Activated naive CD8-positive, alpha-beta T cell treated with anti-CD3 and anti-CD28 coated beads, Interleukin-2, amount 10 ng/mL, durations not matched to agents 7 days and 5 days (primary cell): ENCODE results near the gene KDM6A. TPM values are rescaled to one million over a fixed set of nuclear protein-coding genes. Genes with fewer than 3 reads are reported as not detected.
"Not testable (repeated sequence)": the region's sequence is repeated elsewhere in the genome, so short reads cannot be mapped to it uniquely, and the experiment has no call there.

ENCODE experiments used
- ATAC-seq: fragments of 150-1000 bp; cut with Tn5 transposase; one replicate; pipeline ENCODE4 v1.10.0; 2021; ENCODE audit warnings: low read depth, moderate library complexity
- POLR2A ChIA-PET: fragments of 350-600 bp; sonication (Branson Sonifier 250); formaldehyde crosslinking; loops from one replicate; lab custom pipeline; 2021; ENCODE audit warnings: antibody characterized with exemption; lab: Charles Lee
- DNase-seq: peaks from one replicate; pipeline ENCODE4 v3.0.0; 2021
- H3K27ac Mint-ChIP-seq: one replicate; pipeline ENCODE4 v1.8.0; 2022; ENCODE audit warnings: mild to moderate bottlenecking, mixed read lengths
- H3K27me3 Mint-ChIP-seq: one replicate; pipeline ENCODE4 v1.8.0; 2022; ENCODE audit warnings: mild to moderate bottlenecking, moderate library complexity, mixed read lengths
- H3K36me3 Mint-ChIP-seq: one replicate; pipeline ENCODE4 v1.8.0; 2021; ENCODE audit warnings: mild to moderate bottlenecking, mixed read lengths
- H3K4me1 Mint-ChIP-seq: one replicate; pipeline ENCODE4 v1.8.0; 2021; ENCODE audit warnings: mixed read lengths
- H3K4me3 Mint-ChIP-seq: one replicate; pipeline ENCODE4 v1.8.0; 2022; ENCODE audit warnings: mild to moderate bottlenecking, moderate library complexity, mixed read lengths
- H3K9me3 Mint-ChIP-seq: one replicate; pipeline ENCODE4 v1.8.0; 2021; ENCODE audit warnings: mixed read lengths
- total RNA-seq, 2 experiments: library from RNA; stranded (reverse); gene quantifications; one replicate each; pipeline ENCODE4 v1.2.3, GENCODE V29; 2021

Gene KDM6A
- total RNA-seq, 2 experiments from 2014 or later, result 31.3 to 37.5 TPM

GRCh38 chrX:45077748-45078424, 204.9 kb downstream of the KDM6A start:
- DNase-seq, result no peak
- POLR2A ChIA-PET, result interaction anchor here (1.9 kb wide), 1 partner anchor 205 kb away, joined by 4 read pairs; the partner anchor contains the start of gene KDM6A
- peaks cover 15% of the 10 kb centered on the region for H3K4me1 Mint-ChIP-seq
- ATAC-seq, result peak; percentile 86
- H3K9me3 Mint-ChIP-seq, result no peaks in the 10 kb centered on the region
- H3K27me3 Mint-ChIP-seq, result no peaks in the 10 kb centered on the region
- peak overlapping the region; percentile 83 for H3K4me3 Mint-ChIP-seq
- peaks cover 16% of the 10 kb centered on the region for H3K36me3 Mint-ChIP-seq
- peak overlapping the region; percentile 89 for H3K27ac Mint-ChIP-seq

- Mint-ChIP-seq H3K4me3 (peak overlapping the region; percentile 49), H3K27ac (peak overlapping the region; percentile 71), H3K4me1 (peaks cover 8% of the 10 kb centered on the region), H3K27me3 (no peaks in the 10 kb centered on the region), H3K9me3 (no peaks in the 10 kb centered on the region), H3K36me3 (peaks cover 14% of the 10 kb centered on the region)
- POLR2A ChIA-PET, result no interaction called here
- DNase-seq, result no peak
- ATAC-seq, result peak; percentile 52
Measured at GRCh38 chrX:45083314-45083713, 210.3 kb downstream of the KDM6A start.

- H3K27ac Mint-ChIP-seq, result no peak overlapping the region
- no peaks in the 10 kb centered on the region for H3K4me1 Mint-ChIP-seq
- POLR2A ChIA-PET, result no interaction called here
- DNase-seq (no peak), ATAC-seq (no peak)
- H3K27me3 Mint-ChIP-seq, result no peaks in the 10 kb centered on the region
- H3K4me3 Mint-ChIP-seq, result no peak overlapping the region
- no peaks in the 10 kb centered on the region for H3K9me3 Mint-ChIP-seq
- peaks cover 21% of the 10 kb centered on the region for H3K36me3 Mint-ChIP-seq
Measured at GRCh38 chrX:45110494-45110893, 237.5 kb downstream of the KDM6A start.

GRCh38 chrX:45126158-45126557, 253.2 kb downstream of the KDM6A start:
- H3K9me3 Mint-ChIP-seq, result peaks cover 8% of the 10 kb centered on the region
- POLR2A ChIA-PET, result no interaction called here
- H3K4me3 Mint-ChIP-seq, result no peak overlapping the region
- ATAC-seq (no peak), DNase-seq (no peak)
- H3K36me3 Mint-ChIP-seq, result no peaks in the 10 kb centered on the region
- H3K27ac Mint-ChIP-seq, result no peak overlapping the region
- peaks cover 3% of the 10 kb centered on the region for H3K27me3 Mint-ChIP-seq
- H3K4me1 Mint-ChIP-seq, result no peaks in the 10 kb centered on the region

- DNase-seq, result no peak
- POLR2A ChIA-PET, result no interaction called here
- Mint-ChIP-seq H3K9me3 (peaks cover 8% of the 10 kb centered on the region), H3K4me3 (no peak overlapping the region), H3K27me3 (no peaks in the 10 kb centered on the region), H3K4me1 (no peaks in the 10 kb centered on the region), H3K27ac (no peak overlapping the region), H3K36me3 (no peaks in the 10 kb centered on the region)
- no peak for ATAC-seq
Measured at GRCh38 chrX:45128896-45129454, 256.0 kb downstream of the KDM6A start.

- Mint-ChIP-seq H3K36me3 (no peaks in the 10 kb centered on the region), H3K27me3 (no peaks in the 10 kb centered on the region), H3K27ac (no peak overlapping the region), H3K4me3 (no peak overlapping the region), H3K4me1 (no peaks in the 10 kb centered on the region), H3K9me3 (peaks cover 8% of the 10 kb centered on the region)
- ATAC-seq, result no peak
- POLR2A ChIA-PET, result no interaction called here
- no peak for DNase-seq
Measured at GRCh38 chrX:45133465-45133864, 260.5 kb downstream of the KDM6A start.

- Mint-ChIP-seq H3K4me1 (no peaks in the 10 kb centered on the region), H3K36me3 (no peaks in the 10 kb centered on the region), H3K27me3 (no peaks in the 10 kb centered on the region), H3K27ac (no peak overlapping the region), H3K4me3 (no peak overlapping the region), H3K9me3 (peaks cover 8% of the 10 kb centered on the region)
- POLR2A ChIA-PET, result no interaction called here
- DNase-seq, result no peak
- ATAC-seq, result no peak
Measured at GRCh38 chrX:45134315-45134731, 261.3 kb downstream of the KDM6A start.

GRCh38 chrX:45134775-45135174, 261.8 kb downstream of the KDM6A start:
- no peak for ATAC-seq
- POLR2A ChIA-PET, result no interaction called here
- no peaks in the 10 kb centered on the region for H3K36me3 Mint-ChIP-seq
- no peaks in the 10 kb centered on the region for H3K4me1 Mint-ChIP-seq
- H3K9me3 Mint-ChIP-seq, result peaks cover 8% of the 10 kb centered on the region
- H3K27ac Mint-ChIP-seq, result no peak overlapping the region
- DNase-seq, result no peak
- H3K4me3 Mint-ChIP-seq, result no peak overlapping the region
- H3K27me3 Mint-ChIP-seq, result no peaks in the 10 kb centered on the region

- H3K27ac Mint-ChIP-seq, H3K27me3 Mint-ChIP-seq, ATAC-seq, H3K9me3 Mint-ChIP-seq, H3K36me3 Mint-ChIP-seq, POLR2A ChIA-PET, DNase-seq, H3K4me3 Mint-ChIP-seq, H3K4me1 Mint-ChIP-seq: not testable (repeated sequence)
Measured at GRCh38 chrX:45135391-45136075, 262.5 kb downstream of the KDM6A start.

- H3K4me3 Mint-ChIP-seq, result no peak overlapping the region
- no peak for ATAC-seq
- H3K27ac Mint-ChIP-seq, result no peak overlapping the region
- H3K4me1 Mint-ChIP-seq, result no peaks in the 10 kb centered on the region
- no peaks in the 10 kb centered on the region for H3K36me3 Mint-ChIP-seq
- H3K9me3 Mint-ChIP-seq, result peaks cover 3% of the 10 kb centered on the region
- POLR2A ChIA-PET, result no interaction called here
- no peaks in the 10 kb centered on the region for H3K27me3 Mint-ChIP-seq
- DNase-seq, result no peak
Measured at GRCh38 chrX:45137531-45137930, 264.5 kb downstream of the KDM6A start.

GRCh38 chrX:45138525-45138924, 265.5 kb downstream of the KDM6A start:
- Mint-ChIP-seq H3K27ac (no peak overlapping the region), H3K36me3 (no peaks in the 10 kb centered on the region)

GRCh38 chrX:45140812-45141211, 267.8 kb downstream of the KDM6A start:
- Mint-ChIP-seq H3K4me1 (no peaks in the 10 kb centered on the region), H3K27me3 (no peaks in the 10 kb centered on the region), H3K4me3 (no peak overlapping the region), H3K27ac (no peak overlapping the region), H3K36me3 (no peaks in the 10 kb centered on the region), H3K9me3 (no peaks in the 10 kb centered on the region)
- POLR2A ChIA-PET, result no interaction called here
- ATAC-seq, result no peak
- DNase-seq, result no peak

More at GRCh38 chrX:45138525-45138924, 265.5 kb downstream of the KDM6A start:
- Mint-ChIP-seq H3K4me3 (no peak overlapping the region), H3K9me3 (peaks cover 3% of the 10 kb centered on the region), H3K4me1 (no peaks in the 10 kb centered on the region), H3K27me3 (no peaks in the 10 kb centered on the region)
- DNase-seq (no peak), ATAC-seq (no peak)
- POLR2A ChIA-PET, result no interaction called here

- H3K27me3 Mint-ChIP-seq, result no peaks in the 10 kb centered on the region
- H3K36me3 Mint-ChIP-seq, result no peaks in the 10 kb centered on the region
- POLR2A ChIA-PET, result no interaction called here
- H3K9me3 Mint-ChIP-seq, result no peaks in the 10 kb centered on the region
- ATAC-seq (no peak), DNase-seq (no peak)
- H3K4me3 Mint-ChIP-seq, result no peak overlapping the region
- no peak overlapping the region for H3K27ac Mint-ChIP-seq
- no peaks in the 10 kb centered on the region for H3K4me1 Mint-ChIP-seq
Measured at GRCh38 chrX:45142185-45142584, 269.2 kb downstream of the KDM6A start.

GRCh38 chrX:45143455-45143854, 270.5 kb downstream of the KDM6A start:
- Mint-ChIP-seq H3K27ac (no peak overlapping the region), H3K4me3 (no peak overlapping the region), H3K9me3 (no peaks in the 10 kb centered on the region), H3K4me1 (no peaks in the 10 kb centered on the region), H3K36me3 (no peaks in the 10 kb centered on the region), H3K27me3 (no peaks in the 10 kb centered on the region)
- DNase-seq (no peak), ATAC-seq (no peak)
- POLR2A ChIA-PET, result no interaction called here
